ENCODE measurements around the gene UCN2. TPM values are rescaled to one million over a fixed set of nuclear protein-coding genes. Genes with fewer than 3 reads are reported as not detected.

The UCN2 gene
- total and polyA plus RNA-seq, 2 donors (not counting 3 experiments of a cell fraction or from before 2014, with no cell fraction given): 0.11 TPM; not detected in 1

- TF ChIP-seq POLR2AphosphoS5 (IDR thresholded peaks at IDR 0.05; ENCODE audit: insufficient read depth, low read depth, low read length) (no peak), CTCF (IDR thresholded peaks at IDR 0.05; ENCODE audit: extremely low read depth in 1 of 2, insufficient read depth in 1 of 2, low read depth in 1 of 2, low read length in 2 of 2) (peak; percentile 94 to 97), GATA2 (IDR thresholded peaks at IDR 0.05; ENCODE audit: insufficient read depth, insufficient read length, low read depth, low read length) (no peak)
- POLR2A ChIA-PET: no interaction called here
- Histone ChIP-seq H3K4me1 (ENCODE audit: control insufficient read depth, extremely low read depth, insufficient read depth, low read length) (no peaks in the 10 kb centered on the region), H3K27ac (ENCODE audit: insufficient read depth, low read depth, low read length) (no peak overlapping the region), H3K9me1 (replicated peaks; ENCODE audit: control insufficient read depth, extremely low read depth, insufficient read depth, low read length) (no peaks in the 10 kb centered on the region), H3K9me3 (replicated peaks; ENCODE audit: control insufficient read depth, insufficient read depth, low read length) (no peaks in the 10 kb centered on the region), H2AFZ (ENCODE audit: low read depth, low read length) (peak overlapping the region; percentile 29), H3K36me3 (ENCODE audit: control insufficient read depth in 2 of 2, extremely low read depth in 1 of 2, insufficient read depth in 2 of 2, low read length in 2 of 2) (no peaks in the 10 kb centered on the region), H4K20me1 (replicated peaks; ENCODE audit: control insufficient read depth, extremely low read depth, insufficient read depth, low read length) (no peaks in the 10 kb centered on the region), H3K4me3 (replicated peaks in 1 of 3; ENCODE audit: insufficient read depth in 1 of 3, low read depth in 1 of 3, low read length in 3 of 3) (no peak overlapping the region), H3K79me2 (ENCODE audit: control insufficient read depth, insufficient read depth, low read length) (no peaks in the 10 kb centered on the region), H3K27me3 (ENCODE audit: control insufficient read depth in 2 of 2, insufficient read depth in 2 of 2, low read length in 2 of 2) (no peaks in the 10 kb centered on the region), H3K4me2 (ENCODE audit: insufficient read depth, low read length) (no peak overlapping the region), H3K9ac (replicated peaks; ENCODE audit: extremely low read depth, insufficient read depth, low read length) (no peak overlapping the region)
- CTCF ChIA-PET: interaction anchor here (0.8 to 6.0 kb wide), 28 partner anchors 8 to 354 kb away, joined by 3 to 86 read pairs (median 6); partner anchors contain the start of genes ATRIP, CCDC51, PFKFB4 and SLC26A6
- dilution Hi-C loops (cut with MboI; ENCODE audit: extremely low pct_ligation_motif_present, low sequenced_read_pairs) (no loop called here), intact Hi-C loops (cut with micrococcal nuclease) (loop anchor here (1.0 to 10.0 kb wide), 7 partner anchors 44 to 354 kb away; partner anchors contain the start of genes CCDC51, SHISA5 and TMA7)
- no TSS peak for BruUV-seq (replicated peaks)
- DNase-seq (ENCODE audit: low read depth, low spot score) (peak; percentile 75), FAIRE-seq (peak; percentile 95)
Observed at GRCh38 chr3:48548729-48549705, 14.6 kb downstream of the UCN2 start.
